ENCODE results near the gene GNAI1. TPM values are rescaled to one million over a fixed set of nuclear protein-coding genes. Genes with fewer than 3 reads are reported as not detected.

Gene GNAI1
- total and polyA plus RNA-seq, 8 donors = 27.3 to 152 (median 134) TPM

- intact Hi-C loops (cut with DNase I) = no loop called here
- no peak overlapping the region for H3K4me3 ChIP-seq
- ATAC-seq = no peak
- H3K9me3 ChIP-seq = no peaks in the 10 kb centered on the region
- H3K4me1 ChIP-seq = peaks cover 0 to 3% of the 10 kb centered on the region in 2 donors
- no peak overlapping the region for H3K27ac ChIP-seq
- DNase-seq = no peak
- H3K27me3 ChIP-seq = peaks cover 0 to 29% of the 10 kb centered on the region in 2 donors
- H3K36me3 ChIP-seq = no peaks in the 10 kb centered on the region
- no peak for TF ChIP-seq CTCF (IDR thresholded peaks at IDR 0.05)
These were observed 2.8 kb upstream of the GNAI1 start for GRCh38 chr7:80131675-80132435.

GRCh38 chr7:80132594-80132993 lies 2.0 kb upstream of the GNAI1 start:
- intact Hi-C loops (cut with DNase I) = no loop called here
- H3K27ac ChIP-seq = no peak overlapping the region

GRCh38 chr7:80133361-80134114 lies 1.1 kb upstream of the GNAI1 start:
- peaks cover 0 to 38% of the 10 kb centered on the region in 2 donors for H3K27me3 ChIP-seq
- H3K9me3 ChIP-seq = no peaks in the 10 kb centered on the region
- TF ChIP-seq CTCF (IDR thresholded peaks at IDR 0.05) = no peak
- DNase-seq = no peak
- H3K4me1 ChIP-seq = peaks cover 0 to 16% of the 10 kb centered on the region in 2 donors
- intact Hi-C loops (cut with DNase I) = no loop called here
- H3K27ac ChIP-seq = peak overlapping the region; percentile 89 to 92
- peak overlapping the region in 1 of 2 donors; percentile 64 for H3K4me3 ChIP-seq
- no peak for ATAC-seq
- H3K36me3 ChIP-seq = no peaks in the 10 kb centered on the region

More at GRCh38 chr7:80132594-80132993, 2.0 kb upstream of the GNAI1 start:
- no peaks in the 10 kb centered on the region for H3K9me3 ChIP-seq
- H3K4me1 ChIP-seq = peaks cover 0 to 7% of the 10 kb centered on the region in 2 donors
- ATAC-seq (no peak), DNase-seq (no peak)
- no peaks in the 10 kb centered on the region for H3K36me3 ChIP-seq
- TF ChIP-seq CTCF (IDR thresholded peaks at IDR 0.05) = no peak
- peaks cover 0 to 36% of the 10 kb centered on the region in 2 donors for H3K27me3 ChIP-seq
- H3K4me3 ChIP-seq = no peak overlapping the region

- Histone ChIP-seq H3K27ac (peak overlapping the region; percentile 89 to 92), H3K4me1 (peaks cover 4 to 22% of the 10 kb centered on the region in 2 donors), H3K36me3 (no peaks in the 10 kb centered on the region), H3K27me3 (peaks cover 0 to 38% of the 10 kb centered on the region in 2 donors), H3K4me3 (peak overlapping the region; percentile 64 to 91), H3K9me3 (no peaks in the 10 kb centered on the region)
- ATAC-seq (peak; percentile 43), DNase-seq (no peak)
- intact Hi-C loops (cut with DNase I) = no loop called here
- no peak for TF ChIP-seq CTCF (IDR thresholded peaks at IDR 0.05)
These were observed 506 bp upstream of the GNAI1 start for GRCh38 chr7:80134115-80134535.

All from left lung (tissue), 10 donors.